Measurements from ENCODE around the gene HBA1. TPM values are rescaled to one million over a fixed set of nuclear protein-coding genes. Genes with fewer than 3 reads are reported as not detected.

The HBA1 gene
- total and polyA plus RNA-seq, 2 donors (not counting 3 experiments of a cell fraction or from before 2014, with no cell fraction given): not detected

- Histone ChIP-seq H3K4me1 (ENCODE audit: control insufficient read depth, extremely low read depth, insufficient read depth, low read length) (peaks cover 5% of the 10 kb centered on the region), H3K9me1 (replicated peaks; ENCODE audit: control insufficient read depth, extremely low read depth, insufficient read depth, low read length) (no peaks in the 10 kb centered on the region), H3K4me3 (replicated peaks in 1 of 3; ENCODE audit: insufficient read depth in 1 of 3, low read depth in 1 of 3, low read length in 3 of 3) (peak within 1 kb of the TSS in 1 of 3 experiments; percentile 1), H3K27ac (ENCODE audit: insufficient read depth, low read depth, low read length) (no peak within 1 kb of the TSS), H3K27me3 (ENCODE audit: control insufficient read depth in 2 of 2, insufficient read depth in 2 of 2, low read length in 2 of 2) (peaks cover 24 to 30% of the 10 kb centered on the region in 2 experiments), H2AFZ (ENCODE audit: low read depth, low read length) (no peak within 1 kb of the TSS), H3K9me3 (replicated peaks; ENCODE audit: control insufficient read depth, insufficient read depth, low read length) (no peaks in the 10 kb centered on the region), H3K4me2 (ENCODE audit: insufficient read depth, low read length) (peak within 1 kb of the TSS; percentile 51), H3K9ac (replicated peaks; ENCODE audit: extremely low read depth, insufficient read depth, low read length) (no peak within 1 kb of the TSS), H3K79me2 (ENCODE audit: control insufficient read depth, insufficient read depth, low read length) (no peaks in the 10 kb centered on the region), H4K20me1 (replicated peaks; ENCODE audit: control insufficient read depth, extremely low read depth, insufficient read depth, low read length) (no peaks in the 10 kb centered on the region), H3K36me3 (ENCODE audit: control insufficient read depth in 2 of 2, extremely low read depth in 1 of 2, insufficient read depth in 2 of 2, low read length in 2 of 2) (no peaks in the 10 kb centered on the region)
- FAIRE-seq (no peak), DNase-seq (ENCODE audit: low read depth, low spot score) (peak; percentile 31)
- intact Hi-C loops (cut with micrococcal nuclease): loop anchor here (2.0 to 5.0 kb wide), 2 partner anchors 63 to 172 kb away; partner anchors contain the start of gene AXIN1
- ChIA-PET CTCF (interaction anchor here (0.6 to 3.3 kb wide), 17 partner anchors 9 to 183 kb away, joined by 3 to 61 read pairs (median 4); no protein-coding TSS in a partner anchor), POLR2A (interaction anchor here (1.4 kb wide), 1 partner anchor 73 kb away, joined by 3 read pairs; no protein-coding TSS in a partner anchor)
- TF ChIP-seq MAX (IDR thresholded peaks at IDR 0.05; ENCODE audit: insufficient read depth, insufficient read length) (no peak), GATA2 (IDR thresholded peaks at IDR 0.05; ENCODE audit: insufficient read depth, insufficient read length, low read depth, low read length) (no peak), POLR2A (IDR thresholded peaks at IDR 0.05; ENCODE audit: low read depth, low read length) (no peak), POLR2AphosphoS5 (IDR thresholded peaks at IDR 0.05; ENCODE audit: insufficient read depth, low read depth, low read length) (no peak), JUN (IDR thresholded peaks at IDR 0.05; ENCODE audit: borderline replicate concordance, insufficient read depth, insufficient read length, low read depth) (no peak), EZH2 (IDR thresholded peaks at IDR 0.05; ENCODE audit: borderline replicate concordance, low read depth, low read length, severe bottlenecking) (no peak), MYC (IDR thresholded peaks at IDR 0.05; ENCODE audit: low read depth, low read length) (no peak), CTCF (IDR thresholded peaks at IDR 0.05; ENCODE audit: extremely low read depth in 1 of 2, insufficient read depth in 1 of 2, low read depth in 1 of 2, low read length in 2 of 2) (peak; percentile 42 to 79), FOS (IDR thresholded peaks at IDR 0.05; ENCODE audit: borderline replicate concordance, insufficient read depth, low read length) (no peak)
- no TSS peak for BruUV-seq (replicated peaks)
- dilution Hi-C loops (cut with MboI; ENCODE audit: extremely low pct_ligation_motif_present, low sequenced_read_pairs): no loop called here
Measured at GRCh38 chr16:180101-180675, 3.7 kb downstream of the HBA1 start, which contains the start of gene HBQ1. HBQ1 (plus strand) TSS chr16:180459; CDS start chr16:180487, 28 bp downstream.

Data from endothelial cell of umbilical vein (primary cell).